Skeletal muscle satellite cell (primary cell): ENCODE measurements around the gene SLC41A2.
"Not testable (repeated sequence)": the region's sequence is repeated elsewhere in the genome, so short reads cannot be mapped to it uniquely, and the experiment has no call there.

Experiments
- H3K27me3 ChIP-seq: 2 replicates; pipeline ENCODE4 v1.7.0; 2013; ENCODE audit warnings: low read length; ENCODE audit not compliant: control insufficient read depth, insufficient read depth
- H3K36me3 ChIP-seq: 2 replicates; pipeline ENCODE4 v1.7.0; 2013; ENCODE audit warnings: mild to moderate bottlenecking, control low read depth, low read length; ENCODE audit not compliant: insufficient read depth
- H3K4me1 ChIP-seq: 2 replicates; pipeline ENCODE4 v1.7.0; 2013; ENCODE audit warnings: low read length; ENCODE audit not compliant: control insufficient read depth, insufficient read depth
- H3K4me2 ChIP-seq: 2 replicates; pipeline ENCODE4 v1.7.0; 2013; ENCODE audit warnings: mild to moderate bottlenecking, low read length
- H3K4me3 ChIP-seq: 2 replicates; pipeline ENCODE4 v1.7.0; 2013; ENCODE audit warnings: low read length
- H3K9ac ChIP-seq: 2 replicates; pipeline ENCODE4 v1.7.0; 2013; ENCODE audit warnings: mild to moderate bottlenecking, low read depth, low read length, moderate library complexity
- H3K9me3 ChIP-seq: replicated peaks from 2 replicates; pipeline ENCODE4 v1.7.0; 2013; ENCODE audit warnings: mild to moderate bottlenecking, control low read depth, low read length

Gene SLC41A2

GRCh38 chr12:104943401-104943800 lies 14.7 kb downstream of the SLC41A2 start:
- H3K4me1 ChIP-seq, H3K9me3 ChIP-seq, H3K36me3 ChIP-seq, H3K9ac ChIP-seq, H3K27me3 ChIP-seq, H3K4me3 ChIP-seq, H3K4me2 ChIP-seq: not testable (repeated sequence)

- peaks cover 5% of the 10 kb centered on the region for H3K4me1 ChIP-seq
- no peaks in the 10 kb centered on the region for H3K9me3 ChIP-seq
- H3K4me2 ChIP-seq, result no peak overlapping the region
- no peaks in the 10 kb centered on the region for H3K27me3 ChIP-seq
- H3K36me3 ChIP-seq, result no peaks in the 10 kb centered on the region
- H3K4me3 ChIP-seq, result no peak overlapping the region
- no peak overlapping the region for H3K9ac ChIP-seq
Measured at GRCh38 chr12:104942075-104942474, 16.0 kb downstream of the SLC41A2 start.

GRCh38 chr12:104941454-104941853 lies 16.6 kb downstream of the SLC41A2 start:
- H3K27me3 ChIP-seq, result no peaks in the 10 kb centered on the region
- H3K9me3 ChIP-seq, result no peaks in the 10 kb centered on the region
- H3K9ac ChIP-seq, result no peak overlapping the region
- no peaks in the 10 kb centered on the region for H3K36me3 ChIP-seq
- H3K4me2 ChIP-seq, result no peak overlapping the region
- H3K4me3 ChIP-seq, result no peak overlapping the region
- peaks cover 5% of the 10 kb centered on the region for H3K4me1 ChIP-seq

GRCh38 chr12:104939089-104939488 lies 19.0 kb downstream of the SLC41A2 start:
- peaks cover 5% of the 10 kb centered on the region for H3K4me1 ChIP-seq
- H3K27me3 ChIP-seq, result no peaks in the 10 kb centered on the region
- H3K9me3 ChIP-seq, result no peaks in the 10 kb centered on the region
- no peaks in the 10 kb centered on the region for H3K36me3 ChIP-seq
- H3K4me2 ChIP-seq, result no peak overlapping the region
- H3K9ac ChIP-seq, result no peak overlapping the region
- H3K4me3 ChIP-seq, result no peak overlapping the region

GRCh38 chr12:104938371-104938770 lies 19.7 kb downstream of the SLC41A2 start:
- H3K4me1 ChIP-seq, result peaks cover 5% of the 10 kb centered on the region
- H3K36me3 ChIP-seq, result no peaks in the 10 kb centered on the region
- H3K4me2 ChIP-seq, result no peak overlapping the region

DNA sequence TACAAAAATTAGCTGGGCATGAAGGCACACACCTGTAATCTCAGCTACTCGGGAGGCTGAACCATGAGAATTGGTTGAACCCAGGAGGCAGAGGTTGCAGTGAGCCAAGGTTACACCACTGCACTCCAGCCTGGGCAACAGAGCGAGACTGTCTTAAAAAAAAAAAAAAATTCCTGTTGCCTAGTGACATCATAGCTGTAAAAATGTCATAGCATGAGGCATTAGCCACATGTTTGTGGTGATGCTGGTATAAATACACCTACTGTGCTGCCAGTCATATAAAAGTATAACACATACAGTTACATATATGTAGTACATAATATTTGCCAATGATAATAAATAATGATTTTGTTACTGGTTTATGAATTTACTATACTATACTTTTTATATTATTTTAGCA lies 22.2 kb downstream of the SLC41A2 start:
- Histone ChIP-seq H3K9ac (no peak overlapping the region), H3K4me1 (peaks cover 5% of the 10 kb centered on the region), H3K4me2 (no peak overlapping the region), H3K27me3 (no peaks in the 10 kb centered on the region), H3K9me3 (no peaks in the 10 kb centered on the region), H3K36me3 (no peaks in the 10 kb centered on the region), H3K4me3 (no peak overlapping the region)

More at GRCh38 chr12:104938371-104938770, 19.7 kb downstream of the SLC41A2 start:
- Histone ChIP-seq H3K9ac (no peak overlapping the region), H3K9me3 (no peaks in the 10 kb centered on the region), H3K4me3 (no peak overlapping the region), H3K27me3 (no peaks in the 10 kb centered on the region)

DNA sequence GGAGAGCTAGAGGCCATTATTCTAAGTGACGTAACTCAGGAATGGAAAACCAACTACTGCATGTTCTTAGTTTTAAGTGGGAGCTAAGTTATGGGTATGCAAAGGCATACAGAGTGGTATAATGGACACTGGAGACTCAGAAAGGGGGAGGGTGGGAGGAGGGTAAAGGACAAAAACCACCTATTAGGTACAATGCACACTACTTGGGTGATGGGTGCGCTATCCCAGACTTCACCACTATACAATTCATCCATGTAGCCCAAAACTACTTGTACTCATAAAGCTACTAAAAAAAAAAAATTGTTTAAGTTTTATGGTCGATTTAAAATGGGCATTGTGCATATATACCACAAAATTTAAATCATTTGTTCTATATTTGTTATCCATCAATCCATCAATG lies 24.3 kb downstream of the SLC41A2 start:
- Histone ChIP-seq H3K4me3 (no peak overlapping the region), H3K9me3 (no peaks in the 10 kb centered on the region), H3K27me3 (no peaks in the 10 kb centered on the region), H3K4me1 (peaks cover 13% of the 10 kb centered on the region), H3K36me3 (no peaks in the 10 kb centered on the region), H3K4me2 (no peak overlapping the region), H3K9ac (no peak overlapping the region)

DNA sequence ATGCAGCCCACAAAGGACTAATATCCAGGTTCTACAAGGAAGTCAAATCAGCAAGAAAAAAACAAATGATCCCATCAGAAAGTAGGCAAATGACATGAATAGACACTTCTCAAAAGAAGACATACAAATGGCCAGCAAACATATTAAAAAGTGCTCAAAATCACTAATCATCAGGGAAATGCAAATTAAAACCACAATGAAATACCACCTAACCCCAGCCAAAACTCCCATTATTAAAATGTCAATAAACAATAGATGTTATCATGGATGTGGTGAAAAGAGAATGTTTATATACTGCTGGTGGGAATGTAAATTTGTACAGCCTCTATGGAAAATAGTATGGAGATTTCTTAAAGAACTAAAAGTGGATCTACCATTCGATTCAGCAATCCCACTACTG lies 25.0 kb downstream of the SLC41A2 start:
- no peak overlapping the region for H3K4me2 ChIP-seq
- H3K36me3 ChIP-seq, result no peaks in the 10 kb centered on the region
- H3K4me3 ChIP-seq, result no peak overlapping the region
- no peak overlapping the region for H3K9ac ChIP-seq
- H3K4me1 ChIP-seq, result peaks cover 7% of the 10 kb centered on the region
- no peaks in the 10 kb centered on the region for H3K9me3 ChIP-seq
- no peaks in the 10 kb centered on the region for H3K27me3 ChIP-seq

- H3K36me3 ChIP-seq, result no peaks in the 10 kb centered on the region
- H3K27me3 ChIP-seq, result no peaks in the 10 kb centered on the region
- no peak overlapping the region for H3K4me3 ChIP-seq
- H3K9me3 ChIP-seq, result no peaks in the 10 kb centered on the region
- H3K9ac ChIP-seq, result no peak overlapping the region
- H3K4me1 ChIP-seq, result peaks cover 7% of the 10 kb centered on the region
- H3K4me2 ChIP-seq, result no peak overlapping the region
Measured at GRCh38 chr12:104930388-104931326, 27.4 kb downstream of the SLC41A2 start.

DNA sequence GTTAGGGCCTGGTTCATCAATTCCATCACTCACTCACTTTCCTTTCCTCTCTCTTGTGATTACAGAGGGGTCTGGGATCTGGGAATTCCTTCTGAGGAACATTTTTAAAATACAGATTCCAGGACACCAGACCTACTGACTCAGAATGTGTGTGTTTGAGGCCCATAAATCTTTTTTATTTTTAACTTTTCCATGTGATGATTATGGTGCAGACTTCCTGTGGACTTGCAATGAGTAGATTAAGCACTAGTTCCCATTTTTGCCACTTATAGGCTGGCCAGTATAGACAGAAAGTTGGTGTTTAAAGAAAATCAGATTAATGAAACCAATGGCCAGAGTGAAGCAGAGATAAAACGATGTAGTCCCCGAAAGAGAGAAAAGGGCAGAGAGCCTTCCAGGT lies 28.1 kb downstream of the SLC41A2 start:
- H3K9ac ChIP-seq, result no peak overlapping the region

GRCh38 chr12:104929368-104929767 lies 28.7 kb downstream of the SLC41A2 start:
- Histone ChIP-seq H3K36me3 (no peaks in the 10 kb centered on the region), H3K9ac (no peak overlapping the region), H3K4me1 (peaks cover 7% of the 10 kb centered on the region), H3K9me3 (no peaks in the 10 kb centered on the region), H3K27me3 (no peaks in the 10 kb centered on the region), H3K4me3 (no peak overlapping the region), H3K4me2 (no peak overlapping the region)

More for the DNA sequence above, 28.1 kb downstream of the SLC41A2 start:
- peaks cover 7% of the 10 kb centered on the region for H3K4me1 ChIP-seq
- H3K36me3 ChIP-seq, result no peaks in the 10 kb centered on the region
- H3K4me2 ChIP-seq, result no peak overlapping the region
- H3K27me3 ChIP-seq, result no peaks in the 10 kb centered on the region
- H3K4me3 ChIP-seq, result no peak overlapping the region
- H3K9me3 ChIP-seq, result no peaks in the 10 kb centered on the region
